K562 (cell line): ENCODE data around the gene PTGES3L. TPM values are rescaled to one million over a fixed set of nuclear protein-coding genes. Genes with fewer than 3 reads are reported as not detected.

Experiments used
- CHD1 ChIP-seq: fragments of 200-600 bp; sonication (generic); IDR thresholded peaks from one replicate; pipeline ENCODE4 v1.6.1; 2012; ENCODE audit warnings: mild to moderate bottlenecking, moderate library complexity, low read length, inconsistent platforms
- CREB1 ChIP-seq, 2 experiments: sonication (generic) in 1 of 2; formaldehyde crosslinking in 1 of 2; IDR thresholded peaks; 2 replicates each; pipeline versions ENCODE4 v1.6.1 to v1.8.0; 2012 to 2022; ENCODE audit warnings: inconsistent platforms in 1 of 2, mild to moderate bottlenecking in 1 of 2, missing genetic modification reagents in 1 of 2, moderate library complexity in 1 of 2
- CXXC5 ChIP-seq: fragments of 250-450 bp; sonication (Bioruptor Pico); IDR thresholded peaks from 2 replicates; pipeline ENCODE4 v1.8.0; 2022; ENCODE audit warnings: inconsistent platforms, mild to moderate bottlenecking, moderate library complexity
- EGR1 ChIP-seq: fragments of 450-650 bp; conservative IDR thresholded peaks from 2 replicates; pipeline ENCODE4 v1.6.1; 2017; ENCODE audit warnings: mild to moderate bottlenecking
- POLR2B ChIP-seq: fragments of 450-650 bp; IDR thresholded peaks from 2 replicates; pipeline ENCODE4 v1.6.1; 2018; ENCODE audit warnings: low read depth; ENCODE audit not compliant: partially characterized antibody
- SAP30 ChIP-seq: fragments of 200-600 bp; sonication (generic); IDR thresholded peaks from 2 replicates; pipeline ENCODE4 v1.6.1; 2012; ENCODE audit warnings: borderline replicate concordance, low read depth, mild to moderate bottlenecking, moderate library complexity, low read length, control low read depth, inconsistent platforms; ENCODE audit not compliant: insufficient read depth, poor library complexity, severe bottlenecking
- SIN3A ChIP-seq, 2 experiments: fragments of 150-350 bp in 1 of 2; IDR thresholded peaks; 2 replicates each; pipeline ENCODE4 v1.6.1; 2011 to 2016; ENCODE audit warnings: borderline replicate concordance in 2 of 2, low read depth in 2 of 2, low read length in 2 of 2, mild to moderate bottlenecking in 2 of 2, moderate library complexity in 2 of 2; ENCODE audit not compliant: control insufficient read depth in 1 of 2
- TAF1 ChIP-seq: IDR thresholded peaks from 2 replicates; pipeline ENCODE4 v1.6.1; 2011; ENCODE audit warnings: mild to moderate bottlenecking, low read length, moderate library complexity; ENCODE audit not compliant: insufficient read depth, control insufficient read depth, severe bottlenecking; ENCODE audit errors: extremely low read depth
- ZBTB17 ChIP-seq: fragments of 450-650 bp; formaldehyde crosslinking; IDR thresholded peaks from 2 replicates; pipeline ENCODE4 v1.4.0; 2020; ENCODE audit warnings: mild to moderate bottlenecking
- polyA plus RNA-seq, 8 experiments: library from polyadenylated mRNA; depleted of rRNA in 4 of 8; stranded (reverse) in 5 of 8; unstranded in 3 of 8; fragments of >200 nt; fragmentation: Nextera tagmentation in 2 of 8; fragmentation: Illumina TruSeq in 1 of 8; extraction: Ambion mirVana in 2 of 8; extraction: Trizol in 1 of 8; gene quantifications; 2 replicates each; pipeline versions ENCODE4 v1.2.1 to v1.2.3, GENCODE V29; 2011 to 2014; ENCODE audit warnings: inconsistent platforms in 1 of 8, missing spikeins in 1 of 8
- total RNA-seq, 7 experiments: library from RNA; depleted of rRNA in 6 of 7; stranded (reverse); fragments of >200 nt in 6 of 7; fragmentation: Illumina TruSeq in 2 of 7; extraction: Trizol in 2 of 7; gene quantifications; 2 replicates each; pipeline versions ENCODE4 v1.2.1 to v1.2.3, GENCODE V29; 2011 to 2021; ENCODE audit warnings: low replicate concordance in 1 of 7
- TF ChIP-seq, protein P1 (sequence below), 2 experiments: fragments of 450-650 bp in 1 of 2; sonication (generic) in 1 of 2; formaldehyde crosslinking in 1 of 2; IDR thresholded peaks; 2 replicates each; pipeline versions ENCODE4 v1.7.1 to v1.9.0; 2016 to 2022; ENCODE audit warnings: inconsistent platforms in 1 of 2, mild to moderate bottlenecking in 1 of 2, missing genetic modification reagents in 1 of 2
- TF ChIP-seq, protein P2 (sequence below): IDR thresholded peaks from 2 replicates; pipeline ENCODE4 v1.6.1; 2012; ENCODE audit warnings: low read depth, low read length, improper control_type of control experiment, borderline replicate concordance
- TF ChIP-seq, protein P3 (sequence below): fragments of 450-650 bp; IDR thresholded peaks from 2 replicates; pipeline ENCODE4 v1.6.1; 2014; ENCODE audit warnings: low read depth, mild to moderate bottlenecking, moderate library complexity, borderline replicate concordance

The PTGES3L gene
- total and polyA plus RNA-seq, 9 of the 15 experiments (the other 6 are each of a cell fraction or from before 2014, with no cell fraction given): 6.0 to 16.0 (median 9.6) TPM

DNA sequence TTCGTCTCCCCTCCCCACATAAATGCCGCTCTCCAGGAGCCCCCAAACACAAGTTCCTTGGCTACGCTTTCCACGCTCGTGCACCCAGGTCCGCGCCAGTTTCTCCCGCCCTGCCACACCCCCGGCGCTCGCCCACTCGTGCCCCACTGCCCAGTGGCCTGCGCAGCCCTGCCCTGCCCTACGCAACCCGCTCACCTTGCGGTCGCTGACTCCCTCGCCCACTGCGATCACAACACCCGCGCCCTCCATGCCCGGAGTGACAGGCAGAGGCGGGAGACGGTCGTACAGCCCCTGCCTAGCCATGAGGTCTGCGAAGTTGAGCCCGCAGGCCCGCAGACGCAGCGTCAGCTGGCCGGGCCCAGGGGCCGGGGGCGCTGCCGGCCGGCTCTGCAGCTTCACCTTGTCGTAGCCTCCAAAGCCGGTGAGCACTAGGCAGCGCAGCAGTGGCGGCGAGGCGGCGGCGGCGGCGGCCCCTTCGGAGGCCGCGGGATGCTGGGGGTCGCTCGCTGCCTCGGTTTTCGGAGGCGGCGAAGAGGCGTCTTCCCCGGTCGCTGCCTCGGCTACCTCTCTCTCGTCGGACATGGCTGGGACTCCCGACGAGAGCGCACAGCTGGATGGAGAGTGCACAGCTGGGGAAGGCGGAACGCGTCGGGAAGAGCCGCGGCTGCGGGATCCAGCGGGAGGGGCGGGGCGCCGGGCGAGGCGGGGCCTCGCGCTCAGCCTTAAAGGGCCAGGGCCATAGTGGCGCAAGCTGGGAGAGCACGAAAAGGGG is 42.0 kb upstream of the PTGES3L start, which contains the start of gene VAT1 (continued):
- TF ChIP-seq ZBTB17 (CRISPR knock-in tag): no peak
- TF ChIP-seq, protein P1, sequence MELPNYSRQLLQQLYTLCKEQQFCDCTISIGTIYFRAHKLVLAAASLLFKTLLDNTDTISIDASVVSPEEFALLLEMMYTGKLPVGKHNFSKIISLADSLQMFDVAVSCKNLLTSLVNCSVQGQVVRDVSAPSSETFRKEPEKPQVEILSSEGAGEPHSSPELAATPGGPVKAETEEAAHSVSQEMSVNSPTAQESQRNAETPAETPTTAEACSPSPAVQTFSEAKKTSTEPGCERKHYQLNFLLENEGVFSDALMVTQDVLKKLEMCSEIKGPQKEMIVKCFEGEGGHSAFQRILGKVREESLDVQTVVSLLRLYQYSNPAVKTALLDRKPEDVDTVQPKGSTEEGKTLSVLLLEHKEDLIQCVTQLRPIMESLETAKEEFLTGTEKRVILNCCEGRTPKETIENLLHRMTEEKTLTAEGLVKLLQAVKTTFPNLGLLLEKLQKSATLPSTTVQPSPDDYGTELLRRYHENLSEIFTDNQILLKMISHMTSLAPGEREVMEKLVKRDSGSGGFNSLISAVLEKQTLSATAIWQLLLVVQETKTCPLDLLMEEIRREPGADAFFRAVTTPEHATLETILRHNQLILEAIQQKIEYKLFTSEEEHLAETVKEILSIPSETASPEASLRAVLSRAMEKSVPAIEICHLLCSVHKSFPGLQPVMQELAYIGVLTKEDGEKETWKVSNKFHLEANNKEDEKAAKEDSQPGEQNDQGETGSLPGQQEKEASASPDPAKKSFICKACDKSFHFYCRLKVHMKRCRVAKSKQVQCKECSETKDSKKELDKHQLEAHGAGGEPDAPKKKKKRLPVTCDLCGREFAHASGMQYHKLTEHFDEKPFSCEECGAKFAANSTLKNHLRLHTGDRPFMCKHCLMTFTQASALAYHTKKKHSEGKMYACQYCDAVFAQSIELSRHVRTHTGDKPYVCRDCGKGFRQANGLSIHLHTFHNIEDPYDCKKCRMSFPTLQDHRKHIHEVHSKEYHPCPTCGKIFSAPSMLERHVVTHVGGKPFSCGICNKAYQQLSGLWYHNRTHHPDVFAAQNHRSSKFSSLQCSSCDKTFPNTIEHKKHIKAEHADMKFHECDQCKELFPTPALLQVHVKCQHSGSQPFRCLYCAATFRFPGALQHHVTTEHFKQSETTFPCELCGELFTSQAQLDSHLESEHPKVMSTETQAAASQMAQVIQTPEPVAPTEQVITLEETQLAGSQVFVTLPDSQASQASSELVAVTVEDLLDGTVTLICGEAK (IDR thresholded peaks at IDR 0.05): 0 out of 2 replicates have a peak, but pooled peaks have one; percentile 47
- TF ChIP-seq, protein P1 (CRISPR knock-in tag; IDR thresholded peaks at IDR 0.05): no peak
- peak; percentile 71 to 89; a peak in 3 of 4 replicates for TF ChIP-seq SIN3A (IDR thresholded peaks at IDR 0.05; ENCODE audit: borderline replicate concordance in 2 of 2, control insufficient read depth in 1 of 2, low read depth in 2 of 2, low read length in 2 of 2)
- TF ChIP-seq POLR2B: peak; percentile 48
- TF ChIP-seq, protein P2, sequence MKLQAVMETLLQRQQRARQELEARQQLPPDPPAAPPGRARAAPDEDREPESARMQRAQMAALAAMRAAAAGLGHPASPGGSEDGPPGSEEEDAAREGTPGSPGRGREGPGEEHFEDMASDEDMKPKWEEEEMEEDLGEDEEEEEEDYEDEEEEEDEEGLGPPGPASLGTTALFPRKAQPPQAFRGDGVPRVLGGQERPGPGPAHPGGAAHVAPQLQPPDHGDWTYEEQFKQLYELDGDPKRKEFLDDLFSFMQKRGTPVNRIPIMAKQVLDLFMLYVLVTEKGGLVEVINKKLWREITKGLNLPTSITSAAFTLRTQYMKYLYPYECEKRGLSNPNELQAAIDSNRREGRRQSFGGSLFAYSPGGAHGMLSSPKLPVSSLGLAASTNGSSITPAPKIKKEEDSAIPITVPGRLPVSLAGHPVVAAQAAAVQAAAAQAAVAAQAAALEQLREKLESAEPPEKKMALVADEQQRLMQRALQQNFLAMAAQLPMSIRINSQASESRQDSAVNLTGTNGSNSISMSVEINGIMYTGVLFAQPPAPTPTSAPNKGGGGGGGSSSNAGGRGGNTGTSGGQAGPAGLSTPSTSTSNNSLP: no peak
- TF ChIP-seq TAF1: peak; percentile 30
- TF ChIP-seq EGR1: peak; percentile 63
- peak; percentile 79 for TF ChIP-seq CXXC5 (CRISPR knock-in tag)
- no peak; the same call in 1 of the 2 replicates for TF ChIP-seq CREB1 (IDR thresholded peaks at IDR 0.05)
- peak; percentile 52; the same call in 1 of the 2 replicates for TF ChIP-seq CREB1 (CRISPR knock-in tag; IDR thresholded peaks at IDR 0.05)
- peak; percentile 89 for TF ChIP-seq SAP30
- TF ChIP-seq, protein P3, sequence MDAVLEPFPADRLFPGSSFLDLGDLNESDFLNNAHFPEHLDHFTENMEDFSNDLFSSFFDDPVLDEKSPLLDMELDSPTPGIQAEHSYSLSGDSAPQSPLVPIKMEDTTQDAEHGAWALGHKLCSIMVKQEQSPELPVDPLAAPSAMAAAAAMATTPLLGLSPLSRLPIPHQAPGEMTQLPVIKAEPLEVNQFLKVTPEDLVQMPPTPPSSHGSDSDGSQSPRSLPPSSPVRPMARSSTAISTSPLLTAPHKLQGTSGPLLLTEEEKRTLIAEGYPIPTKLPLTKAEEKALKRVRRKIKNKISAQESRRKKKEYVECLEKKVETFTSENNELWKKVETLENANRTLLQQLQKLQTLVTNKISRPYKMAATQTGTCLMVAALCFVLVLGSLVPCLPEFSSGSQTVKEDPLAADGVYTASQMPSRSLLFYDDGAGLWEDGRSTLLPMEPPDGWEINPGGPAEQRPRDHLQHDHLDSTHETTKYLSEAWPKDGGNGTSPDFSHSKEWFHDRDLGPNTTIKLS: peak; percentile 20; the same call in 1 of the 2 replicates
- TF ChIP-seq CHD1: peak; percentile 25
